22Rv1 (cell line): ENCODE data around the gene DENND1C.

Experiments used
- ZFX ChIP-seq: fragments of 450-650 bp; IDR thresholded peaks from 2 replicates; pipeline ENCODE4 v1.6.1; 2017; ENCODE audit warnings: antibody characterized with exemption, borderline replicate concordance
- TF ChIP-seq, protein P1 (sequence below): fragments of 450-650 bp; IDR thresholded peaks from 2 replicates; pipeline ENCODE4 v1.5.1; 2017; ENCODE audit warnings: mild to moderate bottlenecking

DNA sequence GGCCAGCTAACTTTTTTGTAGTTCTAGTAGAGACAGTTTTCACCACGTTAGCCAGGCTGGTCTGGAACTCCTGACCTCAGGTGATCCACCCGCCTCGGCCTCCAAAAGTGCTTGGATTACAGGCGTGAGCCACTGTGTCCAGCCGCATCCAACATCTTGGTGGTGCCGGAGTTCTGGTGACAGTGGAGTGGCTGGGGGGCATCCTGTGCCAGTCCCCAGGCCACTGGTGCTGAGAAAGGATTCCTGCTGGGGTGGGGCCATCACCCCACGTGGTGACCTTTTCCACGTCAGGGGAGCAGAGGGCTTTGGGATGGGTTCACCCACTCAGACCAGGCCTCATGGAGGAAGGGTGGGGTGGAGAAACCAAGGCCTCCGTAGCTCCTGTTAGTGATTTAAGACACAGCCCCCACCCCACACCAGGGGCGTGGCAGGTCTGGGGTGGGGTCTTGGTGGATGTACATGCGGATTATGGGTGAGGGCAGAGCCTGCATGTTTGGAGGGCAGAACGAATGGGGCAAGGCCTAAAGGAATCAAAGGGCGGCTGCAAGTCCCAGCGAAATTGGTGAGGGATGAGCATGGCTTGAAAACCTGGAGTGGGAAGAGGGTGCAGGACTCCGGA, 33.4 kb upstream of the DENND1C start:
- TF ChIP-seq, protein P1, sequence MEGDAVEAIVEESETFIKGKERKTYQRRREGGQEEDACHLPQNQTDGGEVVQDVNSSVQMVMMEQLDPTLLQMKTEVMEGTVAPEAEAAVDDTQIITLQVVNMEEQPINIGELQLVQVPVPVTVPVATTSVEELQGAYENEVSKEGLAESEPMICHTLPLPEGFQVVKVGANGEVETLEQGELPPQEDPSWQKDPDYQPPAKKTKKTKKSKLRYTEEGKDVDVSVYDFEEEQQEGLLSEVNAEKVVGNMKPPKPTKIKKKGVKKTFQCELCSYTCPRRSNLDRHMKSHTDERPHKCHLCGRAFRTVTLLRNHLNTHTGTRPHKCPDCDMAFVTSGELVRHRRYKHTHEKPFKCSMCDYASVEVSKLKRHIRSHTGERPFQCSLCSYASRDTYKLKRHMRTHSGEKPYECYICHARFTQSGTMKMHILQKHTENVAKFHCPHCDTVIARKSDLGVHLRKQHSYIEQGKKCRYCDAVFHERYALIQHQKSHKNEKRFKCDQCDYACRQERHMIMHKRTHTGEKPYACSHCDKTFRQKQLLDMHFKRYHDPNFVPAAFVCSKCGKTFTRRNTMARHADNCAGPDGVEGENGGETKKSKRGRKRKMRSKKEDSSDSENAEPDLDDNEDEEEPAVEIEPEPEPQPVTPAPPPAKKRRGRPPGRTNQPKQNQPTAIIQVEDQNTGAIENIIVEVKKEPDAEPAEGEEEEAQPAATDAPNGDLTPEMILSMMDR = no peak
- no peak for TF ChIP-seq ZFX
